Measurements from ENCODE around the gene MCM9. TPM values are rescaled to one million over a fixed set of nuclear protein-coding genes. Genes with fewer than 3 reads are reported as not detected.

Gene MCM9
- polyA plus RNA-seq, 3 donors: 9.4 to 11.9 (median 9.8) TPM

- Mint-ChIP-seq H3K4me3 (no peak overlapping the region), H3K27me3 (ENCODE audit: low read depth in 3 of 3) (no peaks in the 10 kb centered on the region), H3K36me3 (peaks cover 78 to 81% of the 10 kb centered on the region in 2 donors), H3K27ac (no peak overlapping the region), H3K9me3 (peaks cover 2 to 18% (median 15%) of the 10 kb centered on the region in 7 donors), H3K4me1 (no peaks in the 10 kb centered on the region)
- H3K27me3 ChIP-seq (ENCODE audit: control insufficient read depth in 2 of 2, insufficient read depth in 2 of 2, low read length in 2 of 2): no peaks in the 10 kb centered on the region
- WGBS (ENCODE audit: insufficient coverage): no CpG with 5 or more reads among the region's 4 CpGs
- no peak overlapping the region for H3K9ac ChIP-seq (ENCODE audit: insufficient read depth, low read length, poor library complexity, severe bottlenecking)
- H3K27ac ChIP-seq (ENCODE audit: low read depth in 1 of 2, low read length in 2 of 2): peak overlapping the region in 1 of 2 donors; percentile 24
- no peaks in the 10 kb centered on the region for H3K79me2 ChIP-seq (ENCODE audit: insufficient read depth, low read length)
- H3K36me3 ChIP-seq (replicated peaks in 1 of 2; ENCODE audit: control insufficient read depth in 1 of 2, insufficient read depth in 2 of 2, low read length in 2 of 2): peaks cover 57 to 80% of the 10 kb centered on the region in 2 donors
- H3K4me3 ChIP-seq (replicated peaks in 1 of 3; ENCODE audit: low read depth in 2 of 3, low read length in 3 of 3): no peak overlapping the region
- no peak overlapping the region for H3K4me2 ChIP-seq (replicated peaks; ENCODE audit: extremely low read depth, low read length, poor library complexity, severe bottlenecking)
- no peak for DNase-seq
- H3K4me1 ChIP-seq (ENCODE audit: control insufficient read depth in 1 of 2, insufficient read depth in 2 of 2, low read length in 2 of 2): no peaks in the 10 kb centered on the region
- no peaks in the 10 kb centered on the region for H4K20me1 ChIP-seq (ENCODE audit: insufficient read depth, low read length)
- peaks cover 0 to 6% of the 10 kb centered on the region in 2 donors for H3K9me3 ChIP-seq (replicated peaks in 1 of 2; ENCODE audit: control insufficient read depth in 1 of 2, insufficient read depth in 1 of 2, low read length in 2 of 2)
- TF ChIP-seq CTCF (IDR thresholded peaks at IDR 0.05): no peak
- intact Hi-C loops (cut with micrococcal nuclease): no loop called here
- no peak overlapping the region for H2AFZ ChIP-seq (ENCODE audit: insufficient read depth, low read depth, low read length, poor library complexity, severe bottlenecking)
These were observed 109.3 kb downstream of the MCM9 start for GRCh38 chr6:118825661-118826060.

- intact Hi-C loops (cut with micrococcal nuclease): no loop called here
- peaks cover 5 to 25% of the 10 kb centered on the region in 2 donors for H3K36me3 ChIP-seq (replicated peaks in 1 of 2; ENCODE audit: control insufficient read depth in 1 of 2, insufficient read depth in 2 of 2, low read length in 2 of 2)
- no peak overlapping the region for H2AFZ ChIP-seq (ENCODE audit: insufficient read depth, low read depth, low read length, poor library complexity, severe bottlenecking)
- H4K20me1 ChIP-seq (ENCODE audit: insufficient read depth, low read length): no peaks in the 10 kb centered on the region
- peak overlapping the region in 3 of 7 donors; percentile 1 to 46 (median 5) for H3K27ac Mint-ChIP-seq
- H3K4me3 ChIP-seq (replicated peaks in 1 of 3; ENCODE audit: low read depth in 2 of 3, low read length in 3 of 3): no peak overlapping the region
- peaks cover 0 to under 1% (median 0%) of the 10 kb centered on the region in 3 donors for H3K27me3 Mint-ChIP-seq (ENCODE audit: low read depth in 3 of 3)
- no peak overlapping the region for H3K4me3 Mint-ChIP-seq
- H3K27ac ChIP-seq (ENCODE audit: low read depth in 1 of 2, low read length in 2 of 2): no peak overlapping the region
- H3K9ac ChIP-seq (ENCODE audit: insufficient read depth, low read length, poor library complexity, severe bottlenecking): no peak overlapping the region
- no peak for DNase-seq
- H3K9me3 Mint-ChIP-seq: peaks cover 0 to 7% (median 4%) of the 10 kb centered on the region in 7 donors
- H3K79me2 ChIP-seq (ENCODE audit: insufficient read depth, low read length): no peaks in the 10 kb centered on the region
- no peak for TF ChIP-seq CTCF (IDR thresholded peaks at IDR 0.05)
- peaks cover 5 to 15% of the 10 kb centered on the region in 2 donors for H3K4me1 ChIP-seq (ENCODE audit: control insufficient read depth in 1 of 2, insufficient read depth in 2 of 2, low read length in 2 of 2)
- no peaks in the 10 kb centered on the region for H3K9me3 ChIP-seq (replicated peaks in 1 of 2; ENCODE audit: control insufficient read depth in 1 of 2, insufficient read depth in 1 of 2, low read length in 2 of 2)
- H3K36me3 Mint-ChIP-seq: peaks cover 27 to 36% of the 10 kb centered on the region in 2 donors
- no peak overlapping the region for H3K4me2 ChIP-seq (replicated peaks; ENCODE audit: extremely low read depth, low read length, poor library complexity, severe bottlenecking)
- no peaks in the 10 kb centered on the region for H3K27me3 ChIP-seq (ENCODE audit: control insufficient read depth in 2 of 2, insufficient read depth in 2 of 2, low read length in 2 of 2)
- WGBS (ENCODE audit: insufficient coverage): 58% methylated on average over 2 of the region's 2 CpGs
- peaks cover 33% of the 10 kb centered on the region for H3K4me1 Mint-ChIP-seq
These were observed 119.5 kb downstream of the MCM9 start for GRCh38 chr6:118815495-118815894.

Measured in CD14-positive monocyte (primary cell).